ENCODE data around the gene ERBB2.
A peak's percentile ranks its signal among the peaks of the same experiment; 100 is the strongest.

ERBB2 gene

GRCh38 chr17:39665642-39666224 is 34.1 kb upstream of the ERBB2 start:
- DNase-seq (ENCODE audit: low spot score): no peak

GRCh38 chr17:39666231-39666600 is 33.6 kb upstream of the ERBB2 start:
- no peak for DNase-seq (ENCODE audit: low spot score)

GRCh38 chr17:39666601-39667261 is 33.1 kb upstream of the ERBB2 start:
- DNase-seq (ENCODE audit: low spot score): no peak

- DNase-seq (ENCODE audit: low spot score): peak; percentile 49
These were observed 32.5 kb upstream of the ERBB2 start for GRCh38 chr17:39667262-39667944.

- peak; percentile 83 for DNase-seq (ENCODE audit: low spot score)
These were observed 31.6 kb upstream of the ERBB2 start, which contains the start of gene PNMT for GRCh38 chr17:39667945-39668924. Gene PNMT (plus strand): TSS chr17:39668453. CDS start chr17:39668476, 23 bp downstream.

- no peak for DNase-seq (ENCODE audit: low spot score)
These were observed 29.7 kb upstream of the ERBB2 start for GRCh38 chr17:39669897-39670735.

- DNase-seq (ENCODE audit: low spot score): no peak
These were observed 29.1 kb upstream of the ERBB2 start for GRCh38 chr17:39670746-39671145.

GRCh38 chr17:39671651-39672521 is 28.0 kb upstream of the ERBB2 start:
- DNase-seq (ENCODE audit: low spot score): peak; percentile 79

GRCh38 chr17:39672522-39673334 is 27.1 kb upstream of the ERBB2 start:
- DNase-seq (ENCODE audit: low spot score): no peak

GRCh38 chr17:39673335-39674081 is 26.4 kb upstream of the ERBB2 start:
- DNase-seq (ENCODE audit: low spot score): no peak

GRCh38 chr17:39674179-39674578 is 25.7 kb upstream of the ERBB2 start:
- DNase-seq (ENCODE audit: low spot score): no peak

GRCh38 chr17:39674702-39675389 is 25.0 kb upstream of the ERBB2 start:
- DNase-seq (ENCODE audit: low spot score): no peak

- no peak for DNase-seq (ENCODE audit: low spot score)
These were observed 24.3 kb upstream of the ERBB2 start for GRCh38 chr17:39675390-39676082.

- DNase-seq (ENCODE audit: low spot score): no peak
These were observed 23.6 kb upstream of the ERBB2 start for GRCh38 chr17:39676198-39676819.

- no peak for DNase-seq (ENCODE audit: low spot score)
These were observed 22.8 kb upstream of the ERBB2 start for GRCh38 chr17:39677072-39677471.

GRCh38 chr17:39677542-39678339 is 22.1 kb upstream of the ERBB2 start:
- no peak for DNase-seq (ENCODE audit: low spot score)

All from HuH-7.5 (cell line).